GM23248 (cell line): Measurements from ENCODE around the gene CD46. TPM values are rescaled to one million over a fixed set of nuclear protein-coding genes. Genes with fewer than 3 reads are reported as not detected.

ENCODE experiments used
- DNase-seq: peaks from one replicate; pipeline ENCODE4 v3.0.0-alpha.2; 2015
- H2AFZ ChIP-seq: fragments of 200-600 bp; sonication (generic); 2 replicates; pipeline ENCODE4 v1.6.1; 2016; ENCODE audit warnings: antibody characterized with exemption
- H3F3A ChIP-seq: fragments of 200-600 bp; sonication (generic); 2 replicates; pipeline ENCODE4 v1.6.1; 2016; ENCODE audit warnings: mild to moderate bottlenecking, antibody characterized with exemption, mixed run types; ENCODE audit not compliant: insufficient read depth
- H3K27ac ChIP-seq: fragments of 200-600 bp; sonication (generic); 2 replicates; pipeline ENCODE4 v1.5.1; 2016; ENCODE audit warnings: mild to moderate bottlenecking
- H3K27me3 ChIP-seq: fragments of 200-600 bp; sonication (generic); replicated peaks from 2 replicates; pipeline ENCODE4 v1.6.1; 2016; ENCODE audit warnings: mild to moderate bottlenecking; ENCODE audit not compliant: insufficient read depth
- H3K36me3 ChIP-seq: fragments of 200-600 bp; sonication (generic); 2 replicates; pipeline ENCODE4 v1.6.1; 2016; ENCODE audit warnings: low read depth, mild to moderate bottlenecking
- H3K4me1 ChIP-seq: fragments of 200-600 bp; sonication (generic); 2 replicates; pipeline ENCODE4 v1.6.1; 2016; ENCODE audit warnings: mild to moderate bottlenecking; ENCODE audit not compliant: insufficient read depth
- H3K4me2 ChIP-seq: fragments of 200-600 bp; sonication (generic); one replicate; pipeline ENCODE4 v1.6.1; 2016; ENCODE audit warnings: mild to moderate bottlenecking; ENCODE audit not compliant: unreplicated experiment
- H3K4me3 ChIP-seq: fragments of 200-600 bp; sonication (generic); 2 replicates; pipeline ENCODE4 v1.5.1; 2016; ENCODE audit warnings: mild to moderate bottlenecking
- H3K79me2 ChIP-seq: fragments of 200-600 bp; sonication (generic); 2 replicates; pipeline ENCODE4 v1.6.1; 2016; ENCODE audit warnings: mild to moderate bottlenecking; ENCODE audit not compliant: insufficient read depth
- H3K9ac ChIP-seq: fragments of 200-600 bp; sonication (generic); 2 replicates; pipeline ENCODE4 v1.6.1; 2016; ENCODE audit warnings: mild to moderate bottlenecking
- H3K9me2 ChIP-seq: fragments of 200-600 bp; sonication (generic); 2 replicates; pipeline ENCODE4 v1.6.1; 2016; ENCODE audit warnings: mixed run types, mild to moderate bottlenecking, moderate library complexity; ENCODE audit not compliant: insufficient read depth
- H3K9me3 ChIP-seq: fragments of 200-600 bp; sonication (generic); one replicate; pipeline ENCODE4 v1.6.1; 2017; ENCODE audit warnings: low read depth
- H4K20me1 ChIP-seq: fragments of 200-600 bp; sonication (generic); 2 replicates; pipeline ENCODE4 v1.6.0; 2016; ENCODE audit not compliant: insufficient read depth
- EZH2 ChIP-seq: fragments of 200-600 bp; sonication (generic); IDR thresholded peaks from 2 replicates; pipeline ENCODE4 v1.6.1; 2018; ENCODE audit warnings: antibody characterized with exemption, mild to moderate bottlenecking; ENCODE audit not compliant: insufficient read depth, poor library complexity, severe bottlenecking
- EZH2phosphoT487 ChIP-seq: fragments of 200-600 bp; sonication (generic); IDR thresholded peaks from 2 replicates; pipeline ENCODE4 v1.6.1; 2018; ENCODE audit warnings: antibody characterized with exemption, moderate library complexity, mild to moderate bottlenecking, low read depth; ENCODE audit not compliant: insufficient read depth
- WGBS, 2 experiments: methylation state at CpG; one replicate each; pipeline ENCODE4 v1.1.6; 2015 to 2017; ENCODE audit warnings: low lambda C conversion rate in 2 of 2, low coverage in 1 of 2; ENCODE audit errors: missing lambda C conversion rate in 2 of 2; 5-methylcytosine and 5-hydroxymethylcytosine counted together
- in situ Hi-C: fragments of 300-500 bp; cut with MboI; formaldehyde crosslinking; loops from 2 replicates; pipeline ENCODE4 v1.15.0; 2020
- polyA plus RNA-seq: library from polyadenylated mRNA; unstranded; fragments of >200 nt; fragmentation: Nextera tagmentation; extraction: Ambion mirVana; gene quantifications from 2 replicates; pipeline ENCODE4 v1.2.1, GENCODE V29; 2016
- total RNA-seq: library from RNA; depleted of rRNA; stranded (reverse); fragments of >200 nt; shearing (Covaris generic); gene quantifications from 2 replicates; pipeline ENCODE4 v1.2.3, GENCODE V29; 2014

The CD46 gene
- total and polyA plus RNA-seq, 2 experiments from 2014 or later = 49.2 to 117 TPM

DNA sequence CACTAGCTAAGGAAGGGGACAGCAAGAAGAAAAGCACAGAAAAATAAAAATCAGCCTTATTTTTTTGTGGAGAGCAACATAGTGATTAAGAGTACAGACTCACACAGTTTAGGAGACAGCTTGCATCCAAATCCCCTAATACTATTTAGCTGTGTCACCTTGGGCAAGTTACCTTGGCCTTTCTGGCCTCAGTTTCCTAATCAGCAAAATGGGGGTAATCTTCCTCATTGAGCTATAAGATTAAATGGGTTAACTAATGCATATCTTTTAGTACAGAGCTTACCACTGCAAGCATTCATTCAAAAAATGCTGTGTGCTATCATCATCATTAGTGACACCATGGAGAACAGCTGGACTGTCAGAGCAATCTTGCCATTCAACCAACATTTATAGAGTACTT lies 77.7 kb downstream of the CD46 start:
- peaks cover 3% of the 10 kb centered on the region for H3K4me1 ChIP-seq
- no peak overlapping the region for H3K27ac ChIP-seq
- no peak for DNase-seq
- H4K20me1 ChIP-seq = no peaks in the 10 kb centered on the region
- no peak for TF ChIP-seq EZH2phosphoT487
- no peak overlapping the region for H2AFZ ChIP-seq
- no peak overlapping the region for H3K4me3 ChIP-seq
- H3K9me2 ChIP-seq = no peaks in the 10 kb centered on the region
- in situ Hi-C loops = loop anchor here (5.0 kb wide), 1 partner anchor 38 kb away; no protein-coding TSS in a partner anchor
- 0 out of 2 replicates have a peak, but pooled peaks cover 3% of the 10 kb centered on the region for H3K79me2 ChIP-seq
- no peaks in the 10 kb centered on the region for H3K27me3 ChIP-seq
- H3K36me3 ChIP-seq = no peaks in the 10 kb centered on the region
- peaks cover 8% of the 10 kb centered on the region; the same call in 1 of the 2 replicates for H3F3A ChIP-seq
- H3K9ac ChIP-seq = no peak overlapping the region
- H3K9me3 ChIP-seq = no peaks in the 10 kb centered on the region
- no peak overlapping the region for H3K4me2 ChIP-seq

DNA sequence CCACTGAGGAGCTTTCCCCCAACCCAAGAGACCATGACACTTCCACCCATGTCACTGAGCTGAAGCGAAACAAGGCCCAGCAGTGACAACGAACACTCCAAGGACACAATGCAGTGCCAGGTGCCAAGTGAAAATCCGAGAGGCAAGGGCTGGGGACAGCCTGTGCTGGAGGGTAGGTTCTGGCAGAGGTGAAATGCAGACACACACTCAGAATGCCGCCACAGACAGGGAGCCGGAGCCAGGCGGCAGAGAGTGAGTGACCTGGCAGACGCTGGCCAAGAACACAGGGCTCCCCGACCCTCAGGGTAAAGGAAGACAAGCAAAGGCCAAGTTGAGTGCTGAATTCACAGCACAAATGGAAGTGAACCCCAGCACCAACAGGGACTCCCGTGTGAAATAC lies 78.9 kb downstream of the CD46 start:
- no peaks in the 10 kb centered on the region for H3K79me2 ChIP-seq
- in situ Hi-C loops = no loop called here
- 73 to 79% methylated on average over 9 of the region's 9 CpGs for WGBS, 2 experiments
- no peak overlapping the region for H3K9ac ChIP-seq
- H3K4me3 ChIP-seq = no peak overlapping the region
- H3K27me3 ChIP-seq = no peaks in the 10 kb centered on the region
- H2AFZ ChIP-seq = no peak overlapping the region
- no peaks in the 10 kb centered on the region for H4K20me1 ChIP-seq
- H3K27ac ChIP-seq = no peak overlapping the region
- peaks cover 7% of the 10 kb centered on the region; the same call in 1 of the 2 replicates for H3F3A ChIP-seq
- no peaks in the 10 kb centered on the region for H3K36me3 ChIP-seq
- no peaks in the 10 kb centered on the region for H3K4me1 ChIP-seq
- no peak overlapping the region for H3K4me2 ChIP-seq
- H3K9me2 ChIP-seq = no peaks in the 10 kb centered on the region
- TF ChIP-seq EZH2 (no peak), EZH2phosphoT487 (no peak)
- no peaks in the 10 kb centered on the region for H3K9me3 ChIP-seq
- no peak for DNase-seq

DNA sequence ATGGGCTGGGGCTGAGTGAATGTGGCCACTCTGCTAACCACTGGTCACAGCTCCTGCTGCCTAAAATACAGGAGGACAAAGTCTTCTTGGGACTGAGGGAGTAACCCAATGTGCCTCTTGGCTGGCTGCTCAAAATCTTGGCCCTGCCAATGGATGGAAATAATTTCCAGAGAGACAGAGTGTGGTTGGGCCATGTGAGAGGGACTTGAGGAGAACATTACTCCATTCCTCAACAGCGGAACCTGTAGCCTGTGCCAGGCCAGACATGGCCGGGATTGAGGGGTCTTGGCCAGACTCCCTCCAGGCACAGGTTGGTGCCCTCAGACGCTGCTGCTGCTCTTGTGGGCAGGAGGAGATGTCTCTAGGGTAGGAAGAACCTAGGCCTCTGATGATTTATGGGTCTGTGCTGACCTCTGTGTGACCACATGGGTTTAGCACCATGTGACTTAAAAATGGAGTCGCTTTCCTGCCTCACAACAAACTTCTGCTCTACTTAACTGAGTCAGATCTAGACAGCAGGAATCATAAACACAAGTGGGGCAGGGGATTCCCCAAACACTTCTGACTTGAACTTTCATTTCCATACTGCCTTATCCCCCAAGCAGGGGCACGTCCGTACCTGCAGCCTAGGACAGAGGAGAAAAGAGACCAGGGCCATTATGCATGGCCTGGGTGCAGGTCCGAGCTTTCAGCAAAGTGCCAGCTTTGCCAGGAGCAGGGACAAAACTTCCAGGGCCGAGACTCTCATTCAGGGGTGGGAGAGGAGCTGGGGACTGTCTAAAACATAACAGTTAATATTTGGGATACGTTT lies 79.9 kb downstream of the CD46 start:
- H3K36me3 ChIP-seq = no peaks in the 10 kb centered on the region
- no peaks in the 10 kb centered on the region for H3K79me2 ChIP-seq
- DNase-seq = no peak
- no peak overlapping the region for H2AFZ ChIP-seq
- no peaks in the 10 kb centered on the region for H3K27me3 ChIP-seq
- peaks cover 7% of the 10 kb centered on the region; the same call in 1 of the 2 replicates for H3F3A ChIP-seq
- H3K9ac ChIP-seq = no peak overlapping the region
- no peak overlapping the region for H3K4me3 ChIP-seq
- H3K9me3 ChIP-seq = no peaks in the 10 kb centered on the region
- no peaks in the 10 kb centered on the region for H3K9me2 ChIP-seq
- H3K4me1 ChIP-seq = no peaks in the 10 kb centered on the region
- TF ChIP-seq EZH2 = no peak
- TF ChIP-seq EZH2phosphoT487 = no peak
- in situ Hi-C loops = no loop called here
- no peaks in the 10 kb centered on the region for H4K20me1 ChIP-seq
- H3K27ac ChIP-seq = no peak overlapping the region
- no peak overlapping the region for H3K4me2 ChIP-seq
- WGBS, 2 experiments = 65 to 66% methylated on average over 9 of the region's 9 CpGs

DNA sequence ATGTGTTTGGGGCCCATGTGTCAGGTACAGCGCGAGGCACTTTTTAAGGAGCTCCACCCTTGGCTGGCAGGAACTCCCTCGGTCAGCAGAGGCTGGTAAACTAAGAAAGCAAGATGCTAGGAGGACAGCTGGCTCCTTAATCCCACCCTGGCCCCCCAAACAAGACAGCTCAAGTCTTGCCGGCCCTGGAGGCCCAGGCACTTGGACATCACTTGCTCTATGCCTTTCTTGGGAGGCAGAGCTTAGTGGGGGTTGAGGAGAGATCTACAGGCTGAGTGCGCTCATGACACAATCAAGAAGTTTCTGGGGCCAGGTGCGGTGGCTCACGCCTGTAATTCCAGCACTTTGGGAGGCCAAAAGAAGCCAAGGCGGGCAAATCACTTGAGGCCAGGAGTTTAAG lies 80.9 kb downstream of the CD46 start:
- WGBS, 2 experiments = 89 to 91% methylated on average over 8 of the region's 8 CpGs
- no peak for DNase-seq
- H3K36me3 ChIP-seq = no peaks in the 10 kb centered on the region
- no peaks in the 10 kb centered on the region for H3K9me2 ChIP-seq
- no peaks in the 10 kb centered on the region for H3K27me3 ChIP-seq
- H3K27ac ChIP-seq = no peak overlapping the region
- no peak overlapping the region for H3K4me2 ChIP-seq
- peaks cover 7% of the 10 kb centered on the region; the same call in 1 of the 2 replicates for H3F3A ChIP-seq
- in situ Hi-C loops = no loop called here
- H3K79me2 ChIP-seq = no peaks in the 10 kb centered on the region
- H4K20me1 ChIP-seq = no peaks in the 10 kb centered on the region
- H2AFZ ChIP-seq = no peak overlapping the region
- no peak overlapping the region for H3K9ac ChIP-seq
- H3K4me1 ChIP-seq = no peaks in the 10 kb centered on the region
- TF ChIP-seq EZH2phosphoT487 (no peak), EZH2 (no peak)
- no peak overlapping the region for H3K4me3 ChIP-seq
- no peaks in the 10 kb centered on the region for H3K9me3 ChIP-seq
